K562 (cell line): ENCODE data around the gene FTL. TPM values are rescaled to one million over a fixed set of nuclear protein-coding genes. Genes with fewer than 3 reads are reported as not detected.
A peak's percentile ranks its signal among the peaks of the same experiment; 100 is the strongest.

ENCODE experiments used
- ATAC-seq: fragments of 200-7000 bp; cut with Tn5 transposase; 3 replicates; pipeline ENCODE4 v1.9.1; 2020; ENCODE audit warnings: moderate library complexity
- BruUV-seq: library from RNA; stranded (reverse); fragments of 400-500 nt; replicated peaks from 2 replicates; lab custom pipeline; 2021; lab: Mats Ljungman, UMichigan
- CTCF ChIA-PET: fragments of 300-600 bp; formaldehyde crosslinking; extraction: SDS; loops from one replicate; lab custom pipeline; 2021; ENCODE audit warnings: low intra/inter-chr PET ratio; lab: Yijun Ruan, JAX
- POLR2A ChIA-PET: fragments of 300-600, 350-650 bp; sonication (Branson Sonifier 250); formaldehyde crosslinking; extraction: SDS; loops from one replicate; lab custom pipeline; 2021; ENCODE audit warnings: antibody characterized with exemption, inconsistent platforms; lab: Yijun Ruan, JAX
- DNase-seq, 4 experiments: peaks; one replicate each; pipeline versions ENCODE4 v3.0.0 to v3.0.0-alpha.2; 2011 to 2018; ENCODE audit warnings: low spot score in 3 of 4, mixed read lengths in 3 of 4; ENCODE audit errors: extremely low read depth in 1 of 4
- FAIRE-seq: peaks from 2 replicates; lab custom pipeline; 2011; peaks lifted over from hg19 to GRCh38; lab: Jason Lieb, UNC
- H2AFZ ChIP-seq: 2 replicates; pipeline ENCODE4 v1.6.0; 2011; ENCODE audit warnings: low read depth, low read length, control low read depth, inconsistent platforms
- H3K27ac ChIP-seq: fragments of 200-600 bp; 3 replicates; pipeline ENCODE4 v1.8.0; 2011; ENCODE audit warnings: low read depth, mild to moderate bottlenecking, control low read depth, inconsistent platforms, low read length, moderate library complexity, mixed read lengths; ENCODE audit errors: extremely low read depth
- H3K27me3 ChIP-seq, 2 experiments: fragments of 300-600 bp in 1 of 2; 2 replicates in 1 of 2; 3 replicates in 1 of 2; pipeline versions ENCODE4 v1.6.0 to v1.8.0; 2011; ENCODE audit warnings: inconsistent platforms in 2 of 2, low read length in 2 of 2, mild to moderate bottlenecking in 1 of 2, mixed read lengths in 1 of 2, moderate library complexity in 1 of 2; ENCODE audit not compliant: control insufficient read depth in 2 of 2, insufficient read depth in 2 of 2
- H3K36me3 ChIP-seq: fragments of 300-600 bp; 3 replicates; pipeline ENCODE4 v1.8.0; 2011; ENCODE audit warnings: mild to moderate bottlenecking, low read length, inconsistent platforms; ENCODE audit not compliant: control insufficient read depth, insufficient read depth
- H3K4me1 ChIP-seq, 2 experiments: fragments of 200-600 bp in 1 of 2; replicated peaks in 1 of 2; 2 replicates in 1 of 2; 3 replicates in 1 of 2; pipeline versions ENCODE4 v1.5.1 to v1.8.0; 2011; ENCODE audit warnings: inconsistent platforms in 2 of 2, low read length in 2 of 2, mild to moderate bottlenecking in 1 of 2, mixed read lengths in 1 of 2, moderate library complexity in 1 of 2; ENCODE audit not compliant: control insufficient read depth in 2 of 2, insufficient read depth in 2 of 2
- H3K4me2 ChIP-seq: 2 replicates; pipeline ENCODE4 v1.6.1; 2011; ENCODE audit warnings: low read length, control low read depth, inconsistent platforms, mixed read lengths; ENCODE audit not compliant: insufficient read depth
- H3K4me3 ChIP-seq: fragments of 200-600 bp; sonication (generic), shearing (Covaris generic); 2 replicates; pipeline ENCODE4 v1.5.1; 2016; ENCODE audit warnings: control low read depth, inconsistent platforms
- H3K79me2 ChIP-seq: fragments of 200-600 bp; 3 replicates; pipeline ENCODE4 v1.8.0; 2011; ENCODE audit warnings: low read length, inconsistent platforms; ENCODE audit not compliant: control insufficient read depth, insufficient read depth
- H3K9ac ChIP-seq, 2 experiments: 2 replicates each; pipeline versions ENCODE4 v1.6.0 to v1.6.1; 2011; ENCODE audit warnings: low read depth in 2 of 2, low read length in 2 of 2, control low read depth in 1 of 2, inconsistent platforms in 1 of 2, mild to moderate bottlenecking in 1 of 2, mixed read lengths in 1 of 2; ENCODE audit not compliant: insufficient read depth in 1 of 2
- H3K9me1 ChIP-seq: one replicate; pipeline ENCODE4 v1.6.0; 2011; ENCODE audit warnings: inconsistent platforms, mild to moderate bottlenecking, low read length, moderate library complexity; ENCODE audit not compliant: control insufficient read depth, insufficient read depth
- H3K9me3 ChIP-seq: replicated peaks from 2 replicates; pipeline ENCODE4 v1.5.1; 2011; ENCODE audit warnings: low read depth, low read length, inconsistent platforms; ENCODE audit not compliant: control insufficient read depth, insufficient read depth
- H4K20me1 ChIP-seq: replicated peaks from 2 replicates; pipeline ENCODE4 v1.6.1; 2011; ENCODE audit warnings: low read length, inconsistent platforms, mixed read lengths; ENCODE audit not compliant: control insufficient read depth, insufficient read depth
- NCOA6 ChIP-seq: fragments of 450-650 bp; IDR thresholded peaks from 2 replicates; pipeline ENCODE4 v1.6.1; 2017; ENCODE audit warnings: mild to moderate bottlenecking
- NFXL1 ChIP-seq: fragments of 450-650 bp; formaldehyde crosslinking; IDR thresholded peaks from 2 replicates; pipeline ENCODE4 v1.4.0; 2021; ENCODE audit warnings: mild to moderate bottlenecking
- RBM34 ChIP-seq: fragments of 200-400 bp; formaldehyde crosslinking; IDR thresholded peaks from 2 replicates; pipeline ENCODE4 v1.6.1; 2018; ENCODE audit warnings: low read length, borderline replicate concordance; ENCODE audit not compliant: insufficient read depth
- RBM39 ChIP-seq: fragments of 200-400 bp; formaldehyde crosslinking; optimal IDR thresholded peaks from 2 replicates; pipeline ENCODE3; 2018; ENCODE audit warnings: low read depth, low read length
- SMARCA4 ChIP-seq: fragments of 450-650 bp; IDR thresholded peaks from 2 replicates; pipeline ENCODE4 v1.6.1; 2016
- STAG1 ChIP-seq: sonication (generic); formaldehyde crosslinking; IDR thresholded peaks from 2 replicates; pipeline ENCODE4 v1.5.0; 2020; ENCODE audit warnings: missing genetic modification reagents, borderline replicate concordance
- TRIM28 ChIP-seq: fragments of 450-650 bp; IDR thresholded peaks from 2 replicates; pipeline ENCODE4 v1.6.1; 2017
- ZNF766 ChIP-seq: fragments of 200-800 bp; sonication (Bioruptor generic); conservative IDR thresholded peaks from 2 replicates; pipeline ENCODE4 v1.6.1; 2016; ENCODE audit warnings: missing genetic modification characterization, missing compliant biosample characterization
- WGBS: fragments of 100-300 bp; shearing (Covaris generic); methylation state at CpG from one replicate; pipeline ENCODE4 v1.1.6; 2016; ENCODE audit warnings: low coverage, mixed read lengths; ENCODE audit not compliant: insufficient coverage; ENCODE audit errors: missing lambda C conversion rate; 5-methylcytosine and 5-hydroxymethylcytosine counted together
- in situ Hi-C: fragments of 300-500 bp; cut with MboI; formaldehyde crosslinking; loops from 4 replicates; pipeline ENCODE4 v1.15.0; 2018; ENCODE audit warnings: inconsistent platforms, mixed read lengths
- intact Hi-C: fragments of 100-400 bp; cut with micrococcal nuclease; formaldehyde crosslinking; loops from 2 replicates; pipeline ENCODE4 v1.14.2; 2022
- polyA plus RNA-seq, 8 experiments: library from polyadenylated mRNA; depleted of rRNA in 4 of 8; stranded (reverse) in 5 of 8; unstranded in 3 of 8; fragments of >200 nt; fragmentation: Nextera tagmentation in 2 of 8; fragmentation: Illumina TruSeq in 1 of 8; extraction: Ambion mirVana in 2 of 8; extraction: Trizol in 1 of 8; gene quantifications; 2 replicates each; pipeline versions ENCODE4 v1.2.1 to v1.2.3, GENCODE V29; 2011 to 2014; ENCODE audit warnings: inconsistent platforms in 1 of 8, missing spikeins in 1 of 8
- total RNA-seq, 7 experiments: library from RNA; depleted of rRNA in 6 of 7; stranded (reverse); fragments of >200 nt in 6 of 7; fragmentation: Illumina TruSeq in 2 of 7; extraction: Trizol in 2 of 7; gene quantifications; 2 replicates each; pipeline versions ENCODE4 v1.2.1 to v1.2.3, GENCODE V29; 2011 to 2021; ENCODE audit warnings: low replicate concordance in 1 of 7
- TF ChIP-seq, protein P1 (sequence below): fragments of 450-650 bp; formaldehyde crosslinking; IDR thresholded peaks from 2 replicates; pipeline ENCODE4 v1.4.0; 2022; ENCODE audit warnings: missing genetic modification characterization

The FTL gene
- total and polyA plus RNA-seq, 9 of the 15 experiments (the other 6 are each of a cell fraction or from before 2014, with no cell fraction given): 1,231 to 27,415 (median 3,965) TPM

DNA sequence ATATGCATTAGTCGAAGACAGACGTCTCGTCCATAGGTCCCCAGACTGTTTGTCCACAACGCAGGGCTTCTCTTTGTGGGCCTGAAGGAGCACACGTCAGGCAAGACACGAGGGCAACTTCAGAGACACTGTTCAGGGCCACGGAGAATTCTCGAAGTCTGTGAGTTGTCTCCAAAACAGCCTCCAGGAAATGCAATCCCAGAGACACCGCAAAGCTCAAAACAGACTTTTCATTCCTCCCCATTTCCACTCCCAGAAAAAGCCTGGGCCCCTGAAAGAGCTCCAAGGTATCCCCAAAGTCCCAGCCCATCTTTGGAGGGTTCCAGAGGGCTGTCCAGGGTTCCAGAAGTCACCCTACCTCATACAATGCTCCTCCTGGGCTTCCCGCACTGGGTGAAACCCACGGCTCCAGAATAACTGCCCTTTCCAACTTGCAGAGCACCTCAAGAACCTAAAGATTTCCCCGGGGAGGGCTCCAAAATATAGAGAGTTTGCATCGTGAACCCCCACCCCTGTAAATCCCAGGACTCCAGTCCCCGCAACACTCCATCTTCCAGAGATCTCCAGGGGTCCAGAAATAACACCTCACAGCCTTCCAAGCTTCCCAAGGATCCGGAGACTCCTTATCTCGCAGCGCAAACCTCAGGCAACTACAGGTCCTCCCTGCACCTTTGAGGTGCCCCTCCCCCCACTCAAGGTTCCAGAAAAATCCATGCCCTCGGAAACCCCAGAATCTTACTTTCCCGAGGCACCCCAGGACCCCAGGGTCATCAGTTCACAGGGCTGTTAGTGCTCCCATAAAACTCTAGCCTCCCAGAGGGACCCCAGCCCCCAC lies 687 bp upstream of the FTL start (continued):
- TF ChIP-seq, protein P1, sequence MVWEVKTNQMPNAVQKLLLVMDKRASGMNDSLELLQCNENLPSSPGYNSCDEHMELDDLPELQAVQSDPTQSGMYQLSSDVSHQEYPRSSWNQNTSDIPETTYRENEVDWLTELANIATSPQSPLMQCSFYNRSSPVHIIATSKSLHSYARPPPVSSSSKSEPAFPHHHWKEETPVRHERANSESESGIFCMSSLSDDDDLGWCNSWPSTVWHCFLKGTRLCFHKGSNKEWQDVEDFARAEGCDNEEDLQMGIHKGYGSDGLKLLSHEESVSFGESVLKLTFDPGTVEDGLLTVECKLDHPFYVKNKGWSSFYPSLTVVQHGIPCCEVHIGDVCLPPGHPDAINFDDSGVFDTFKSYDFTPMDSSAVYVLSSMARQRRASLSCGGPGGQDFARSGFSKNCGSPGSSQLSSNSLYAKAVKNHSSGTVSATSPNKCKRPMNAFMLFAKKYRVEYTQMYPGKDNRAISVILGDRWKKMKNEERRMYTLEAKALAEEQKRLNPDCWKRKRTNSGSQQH (CRISPR knock-in tag): no peak
- TF ChIP-seq RBM34: no peak
- no peak for TF ChIP-seq STAG1 (CRISPR knock-in tag)

DNA sequence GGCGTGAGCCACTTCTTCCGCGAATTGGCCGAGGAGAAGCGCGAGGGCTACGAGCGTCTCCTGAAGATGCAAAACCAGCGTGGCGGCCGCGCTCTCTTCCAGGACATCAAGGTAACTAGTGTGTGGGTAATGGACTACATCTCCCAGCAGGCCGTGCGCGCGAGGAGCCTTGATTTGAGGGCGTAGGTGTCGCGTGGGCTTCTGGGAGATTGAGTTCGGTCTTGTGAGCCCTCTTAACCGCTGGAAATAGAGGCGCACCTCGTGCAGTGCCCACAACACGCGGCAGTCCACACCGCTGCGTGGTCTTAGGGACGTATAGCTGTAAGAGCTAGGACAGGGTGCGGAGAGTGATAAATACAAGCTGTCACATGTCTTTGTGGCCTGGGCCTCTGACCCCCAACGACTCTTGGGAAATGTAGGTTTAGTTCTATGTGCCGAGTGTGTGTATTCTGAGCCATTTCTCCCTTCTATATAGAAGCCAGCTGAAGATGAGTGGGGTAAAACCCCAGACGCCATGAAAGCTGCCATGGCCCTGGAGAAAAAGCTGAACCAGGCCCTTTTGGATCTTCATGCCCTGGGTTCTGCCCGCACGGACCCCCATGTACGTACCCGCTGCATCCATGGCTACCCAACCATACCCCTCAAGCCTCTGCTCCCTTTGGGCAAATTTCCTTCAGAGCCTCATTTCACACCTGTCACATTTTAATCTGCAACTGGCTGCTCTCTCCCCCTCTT lies 864 bp downstream of the FTL start:
- BruUV-seq: TSS peak; percentile 87
- FAIRE-seq (peak; percentile 44), ATAC-seq (peak; percentile 9), DNase-seq (peak; percentile 49 to 88 (median 55))
- H4K20me1 ChIP-seq: peaks cover 21% of the 10 kb centered on the region
- peak overlapping the region; percentile 90 to 91 for H3K9ac ChIP-seq
- peaks cover 56% of the 10 kb centered on the region for H3K79me2 ChIP-seq
- H3K9me1 ChIP-seq: no peaks in the 10 kb centered on the region
- H3K36me3 ChIP-seq: peaks cover 52% of the 10 kb centered on the region
- peaks cover 41 to 70% of the 10 kb centered on the region in 2 experiments for H3K4me1 ChIP-seq
- ChIA-PET POLR2A (interaction anchor here (0.5 to 14.5 kb wide), 47 partner anchors 12 to 668 kb away, joined by 3 to 439 read pairs (median 4); partner anchors contain the start of genes BAX, BCAT2, DHDH and GYS1), CTCF (interaction anchor here (0.6 to 1.0 kb wide), 2 partner anchors 93 to 153 kb away, joined by 3 read pairs; no protein-coding TSS in a partner anchor)
- H3K27me3 ChIP-seq: no peaks in the 10 kb centered on the region
- in situ Hi-C loops: loop anchor here (10.0 kb wide), 1 partner anchor 91 kb away; the partner anchor contains the start of gene PPP1R15A
- intact Hi-C loops: loop anchor here (2.0 to 5.0 kb wide), 2 partner anchors 34 to 65 kb away; partner anchors contain the start of genes DHDH and NUCB1
- H2AFZ ChIP-seq: no peak overlapping the region
- under 1% methylated on average over 34 of the region's 36 CpGs for WGBS
- H3K27ac ChIP-seq: peak overlapping the region; percentile 82
- H3K9me3 ChIP-seq: no peaks in the 10 kb centered on the region
- H3K4me2 ChIP-seq: peak overlapping the region; percentile 99
- peak overlapping the region; percentile 70 for H3K4me3 ChIP-seq
- TF ChIP-seq RBM39 (peak; percentile 33), TRIM28 (no peak), ZNF766 (CRISPR knock-in tag) (peak; percentile 57), NCOA6 (no peak), SMARCA4 (no peak), NFXL1 (CRISPR knock-in tag) (no peak)
